GM12864 (cell line): ENCODE measurements around the gene ADAMTS7.
A peak's percentile ranks its signal among the peaks of the same experiment; 100 is the strongest.
"Not testable (repeated sequence)": the region's sequence is repeated elsewhere in the genome, so short reads cannot be mapped to it uniquely, and the experiment has no call there.

Source experiments
- DNase-seq: peaks from one replicate; pipeline ENCODE4 v3.0.0-alpha.2; 2011; ENCODE audit warnings: low read depth
- H3K4me3 ChIP-seq: 2 replicates; pipeline ENCODE4 v1.5.1; 2011; ENCODE audit warnings: mild to moderate bottlenecking, low read depth, low read length, control low read depth
- CTCF ChIP-seq: IDR thresholded peaks from 2 replicates; pipeline ENCODE4 v1.5.1; 2011; ENCODE audit warnings: low read depth, mild to moderate bottlenecking, moderate library complexity, low read length, control low read depth, inconsistent platforms; ENCODE audit errors: missing control alignments

Gene ADAMTS7

GRCh38 chr15:78737187-78737820 lies 74.0 kb downstream of the ADAMTS7 start:
- no peak overlapping the region for H3K4me3 ChIP-seq
- DNase-seq = no peak

DNA sequence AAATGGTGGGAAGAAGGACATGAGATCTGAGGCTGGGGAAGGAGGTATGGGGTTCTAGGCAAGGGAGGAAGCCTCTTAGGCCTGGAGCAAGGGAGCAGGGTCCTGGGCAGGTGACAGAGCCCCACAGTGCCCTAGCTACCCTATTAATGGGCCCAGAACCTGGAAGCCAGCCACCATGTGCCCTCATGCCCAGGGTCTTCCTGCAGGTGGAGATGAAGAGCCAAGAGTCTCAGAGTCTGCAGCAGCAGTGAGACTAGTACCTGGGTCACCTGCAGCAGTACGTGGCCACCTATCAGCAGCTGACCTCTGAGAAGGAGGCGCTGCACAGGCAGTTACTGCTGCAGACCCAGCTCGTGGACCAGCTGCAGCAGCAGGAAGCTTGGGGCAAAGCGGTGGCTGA lies 75.0 kb downstream of the ADAMTS7 start:
- DNase-seq = not testable (repeated sequence)

More at GRCh38 chr15:78737187-78737820, 74.0 kb downstream of the ADAMTS7 start:
- no peak for TF ChIP-seq CTCF

DNA sequence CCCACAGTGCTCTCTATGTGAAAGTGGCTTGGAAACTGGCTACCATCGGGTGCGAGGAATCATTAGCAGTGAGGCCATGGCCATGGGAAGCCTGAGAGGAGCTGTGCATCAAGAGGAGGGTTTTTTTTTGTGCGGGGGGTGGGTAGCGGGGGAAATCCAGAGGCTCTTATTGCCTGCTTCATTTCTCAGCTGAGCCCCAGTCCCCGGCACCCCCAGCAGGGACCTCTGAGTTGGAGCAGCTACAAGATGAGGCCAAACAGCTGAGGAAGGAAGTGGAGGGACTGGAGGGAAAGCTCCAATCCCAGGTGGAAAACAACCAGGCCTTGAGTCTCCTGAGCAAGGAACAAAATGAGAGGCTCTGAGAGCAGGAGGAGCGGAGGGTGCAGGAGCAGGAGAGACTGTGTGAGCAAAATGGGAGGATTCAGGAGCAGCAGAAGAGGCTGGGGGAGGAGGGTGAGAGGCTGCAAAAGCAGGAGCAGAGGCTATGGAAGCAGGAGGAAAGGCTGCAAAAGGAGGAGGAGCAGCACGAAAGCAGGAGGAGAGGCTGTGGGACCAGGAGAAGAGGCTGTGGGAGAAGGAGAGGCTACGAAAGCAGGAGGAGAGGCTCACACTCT lies 76.7 kb downstream of the ADAMTS7 start:
- TF ChIP-seq CTCF = no peak
- H3K4me3 ChIP-seq = no peak overlapping the region
- no peak for DNase-seq

More for the DNA sequence above, 75.0 kb downstream of the ADAMTS7 start:
- H3K4me3 ChIP-seq = not testable (repeated sequence)

- TF ChIP-seq CTCF = no peak
- no peak for DNase-seq
- no peak overlapping the region for H3K4me3 ChIP-seq
These were observed 78.6 kb downstream of the ADAMTS7 start for GRCh38 chr15:78732634-78733033.

DNA sequence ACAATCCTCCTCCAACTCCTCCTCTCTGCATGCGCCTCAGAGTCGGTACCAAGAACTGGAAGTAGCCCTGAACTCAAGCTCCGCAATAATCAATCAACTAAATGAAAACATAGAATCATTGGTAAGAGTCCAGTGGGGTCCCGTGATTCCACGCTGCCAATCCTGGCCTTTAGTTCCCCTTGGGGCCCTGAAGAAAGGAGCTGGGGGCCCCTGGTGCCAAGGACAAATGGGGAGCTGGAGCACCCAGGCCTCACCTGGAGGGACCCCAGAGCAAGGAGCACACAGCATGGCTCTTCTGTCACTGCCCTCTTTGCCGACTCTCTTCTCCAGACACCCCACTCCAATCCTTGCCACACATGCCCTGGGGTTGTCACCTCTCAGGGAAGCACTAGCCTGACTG lies 80.3 kb downstream of the ADAMTS7 start:
- no peak for TF ChIP-seq CTCF
- H3K4me3 ChIP-seq = no peak overlapping the region
- no peak for DNase-seq

- DNase-seq, H3K4me3 ChIP-seq: not testable (repeated sequence)
These were observed 82.8 kb downstream of the ADAMTS7 start for GRCh38 chr15:78728427-78728826.

DNA sequence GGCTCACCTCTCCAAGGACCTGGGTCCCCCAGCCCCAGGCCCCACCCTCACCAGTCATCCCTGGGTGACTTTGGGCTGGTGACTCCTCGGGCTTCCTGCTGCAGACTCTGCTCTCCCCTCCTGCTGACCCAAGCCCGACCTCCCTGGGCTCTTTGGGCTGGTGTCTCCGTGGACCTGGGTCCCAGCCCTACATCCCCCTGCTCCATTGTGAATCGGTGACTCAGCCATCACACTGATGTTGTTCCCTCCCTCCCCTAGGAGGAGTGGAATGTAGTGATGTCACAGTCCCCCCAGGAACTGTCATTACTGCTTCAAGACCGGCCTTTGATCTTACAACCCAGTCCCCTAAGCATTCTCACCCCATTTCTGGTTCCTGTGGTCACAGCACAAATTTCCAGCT lies 83.7 kb downstream of the ADAMTS7 start:
- no peak for DNase-seq
- no peak overlapping the region for H3K4me3 ChIP-seq
- TF ChIP-seq CTCF = no peak

DNA sequence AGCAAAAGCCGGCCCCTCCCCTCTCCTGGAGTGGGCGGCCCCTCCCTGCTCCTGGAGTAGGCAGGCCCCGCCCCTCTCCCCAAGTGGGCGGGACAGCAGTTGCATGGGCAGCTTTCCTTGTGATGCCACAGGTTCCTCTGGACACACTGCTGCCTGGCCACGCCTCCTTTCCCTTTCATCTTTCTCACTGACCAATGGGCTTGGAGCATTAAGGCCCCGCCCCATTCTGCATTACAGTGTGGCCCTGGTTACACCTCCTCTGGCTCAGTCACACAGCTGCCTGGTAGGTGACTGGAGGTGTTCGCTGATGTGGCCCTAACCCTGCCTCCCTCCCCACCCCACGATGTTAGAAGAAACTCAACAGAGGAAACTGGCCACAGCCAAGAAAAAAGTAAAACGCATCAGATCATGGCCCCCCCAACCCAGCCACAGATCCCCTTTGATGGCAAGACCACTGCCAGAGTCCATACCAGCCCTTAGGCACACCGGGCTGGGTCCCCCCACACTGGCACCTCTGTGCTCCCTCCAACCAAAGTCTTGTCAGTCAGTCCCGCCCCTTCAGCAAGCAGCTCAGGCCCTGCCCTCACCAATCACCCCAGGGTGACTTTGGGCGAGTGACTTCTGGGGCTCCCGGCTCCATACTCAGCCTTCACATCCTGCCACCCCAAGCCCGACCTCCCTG lies 84.3 kb downstream of the ADAMTS7 start:
- DNase-seq = peak; percentile 16
- no peak overlapping the region for H3K4me3 ChIP-seq

DNA sequence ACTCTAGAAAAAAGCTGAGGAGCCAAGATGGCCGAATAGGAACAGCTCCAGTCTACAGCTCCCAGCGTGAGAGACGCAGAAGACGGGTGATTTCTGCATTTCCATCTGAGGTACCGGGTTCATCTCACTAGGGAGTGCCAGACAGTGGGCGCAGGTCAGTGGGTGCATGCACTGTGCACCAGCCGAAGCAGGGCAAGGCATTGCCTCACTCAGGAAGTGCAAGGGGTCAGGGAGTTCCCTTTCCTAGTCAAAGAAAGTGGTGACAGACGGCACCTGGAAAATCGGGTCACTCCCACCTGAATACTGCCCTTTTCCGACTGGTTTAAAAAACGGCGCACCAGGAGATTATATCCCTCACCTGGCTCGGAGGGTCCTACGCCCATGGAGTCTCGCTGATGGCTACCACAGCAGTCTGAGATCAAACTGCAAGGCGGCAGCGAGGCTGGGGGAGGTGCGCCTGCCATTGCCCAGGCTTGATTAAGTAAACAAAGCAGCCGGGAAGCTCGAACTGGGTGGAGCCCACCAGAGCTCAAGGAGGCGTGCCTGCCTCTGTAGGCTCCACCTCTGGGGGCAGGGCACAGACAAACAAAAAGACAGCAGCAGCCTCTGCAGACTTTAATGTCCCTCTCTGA lies 91.3 kb downstream of the ADAMTS7 start:
- DNase-seq, H3K4me3 ChIP-seq: not testable (repeated sequence)

More for the DNA sequence above, 84.3 kb downstream of the ADAMTS7 start:
- TF ChIP-seq CTCF = no peak
